D721Med (cell line): Measurements from ENCODE around the gene LRMDA.

Experiments used
- DNase-seq: peaks from one replicate; pipeline ENCODE4 v3.0.0; 2011; ENCODE audit warnings: low spot score; ENCODE audit not compliant: insufficient read length
- FAIRE-seq: peaks from 2 replicates; lab custom pipeline; 2011; peaks lifted over from hg19 to GRCh38; lab: Jason Lieb, UNC
- TF ChIP-seq, protein P1 (sequence below): IDR thresholded peaks from 2 replicates; pipeline ENCODE4 v1.5.1; 2012; ENCODE audit warnings: mild to moderate bottlenecking, control low read depth; ENCODE audit not compliant: insufficient read depth; ENCODE audit errors: missing control alignments

LRMDA gene

DNA sequence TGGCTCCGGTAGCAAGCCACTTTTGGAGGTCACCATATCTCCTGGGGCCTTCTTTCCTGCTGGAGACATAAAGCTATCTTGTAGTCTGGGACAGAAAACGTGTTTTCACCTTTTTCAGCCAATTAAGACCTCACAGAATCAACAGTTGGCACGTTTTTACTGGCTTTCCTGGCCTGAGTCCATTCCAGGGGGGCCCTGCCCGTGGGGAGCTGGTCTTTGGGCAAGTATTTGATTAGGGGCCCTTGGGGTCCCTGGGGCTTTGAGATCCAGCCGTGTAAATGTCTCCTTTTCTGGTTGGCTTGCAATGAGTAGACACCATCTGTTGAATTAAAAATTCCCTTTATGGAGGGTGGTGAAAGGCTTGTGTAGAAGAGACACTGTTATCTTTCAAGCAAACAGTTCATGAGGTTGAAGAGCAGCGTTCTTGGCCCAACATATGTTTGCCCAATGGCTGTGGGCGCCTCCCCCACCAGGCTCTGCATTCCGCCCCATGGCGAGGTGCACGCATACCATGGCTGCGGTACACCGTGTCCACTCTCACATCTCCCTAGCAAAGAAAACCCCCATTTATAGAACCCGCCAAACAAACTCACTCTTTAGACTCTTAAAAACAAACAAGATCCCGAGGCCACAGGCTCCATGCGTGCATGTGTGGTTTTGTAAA is 593.2 kb downstream of the LRMDA start:
- FAIRE-seq = no peak
- DNase-seq = no peak
- TF ChIP-seq, protein P1, sequence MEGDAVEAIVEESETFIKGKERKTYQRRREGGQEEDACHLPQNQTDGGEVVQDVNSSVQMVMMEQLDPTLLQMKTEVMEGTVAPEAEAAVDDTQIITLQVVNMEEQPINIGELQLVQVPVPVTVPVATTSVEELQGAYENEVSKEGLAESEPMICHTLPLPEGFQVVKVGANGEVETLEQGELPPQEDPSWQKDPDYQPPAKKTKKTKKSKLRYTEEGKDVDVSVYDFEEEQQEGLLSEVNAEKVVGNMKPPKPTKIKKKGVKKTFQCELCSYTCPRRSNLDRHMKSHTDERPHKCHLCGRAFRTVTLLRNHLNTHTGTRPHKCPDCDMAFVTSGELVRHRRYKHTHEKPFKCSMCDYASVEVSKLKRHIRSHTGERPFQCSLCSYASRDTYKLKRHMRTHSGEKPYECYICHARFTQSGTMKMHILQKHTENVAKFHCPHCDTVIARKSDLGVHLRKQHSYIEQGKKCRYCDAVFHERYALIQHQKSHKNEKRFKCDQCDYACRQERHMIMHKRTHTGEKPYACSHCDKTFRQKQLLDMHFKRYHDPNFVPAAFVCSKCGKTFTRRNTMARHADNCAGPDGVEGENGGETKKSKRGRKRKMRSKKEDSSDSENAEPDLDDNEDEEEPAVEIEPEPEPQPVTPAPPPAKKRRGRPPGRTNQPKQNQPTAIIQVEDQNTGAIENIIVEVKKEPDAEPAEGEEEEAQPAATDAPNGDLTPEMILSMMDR = no peak

DNA sequence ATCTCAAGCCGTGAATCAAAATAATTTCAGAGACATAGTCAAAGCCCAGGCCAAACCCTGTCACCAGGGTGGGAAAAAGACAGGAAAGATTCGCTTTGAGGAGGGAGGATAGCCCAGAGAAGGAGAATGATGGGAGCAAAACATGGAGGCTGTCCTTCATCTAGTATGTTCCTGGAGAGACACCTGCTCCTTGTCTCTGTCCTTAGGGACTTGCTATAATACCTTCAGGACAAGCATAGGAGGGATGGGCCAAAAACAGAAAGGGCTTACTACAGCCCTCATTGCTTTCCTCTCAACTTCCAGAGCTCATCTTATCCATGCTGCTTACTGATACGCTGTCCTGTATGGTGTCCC is 593.7 kb downstream of the LRMDA start:
- DNase-seq = no peak
- FAIRE-seq = no peak
- TF ChIP-seq, protein P1 = no peak

DNA sequence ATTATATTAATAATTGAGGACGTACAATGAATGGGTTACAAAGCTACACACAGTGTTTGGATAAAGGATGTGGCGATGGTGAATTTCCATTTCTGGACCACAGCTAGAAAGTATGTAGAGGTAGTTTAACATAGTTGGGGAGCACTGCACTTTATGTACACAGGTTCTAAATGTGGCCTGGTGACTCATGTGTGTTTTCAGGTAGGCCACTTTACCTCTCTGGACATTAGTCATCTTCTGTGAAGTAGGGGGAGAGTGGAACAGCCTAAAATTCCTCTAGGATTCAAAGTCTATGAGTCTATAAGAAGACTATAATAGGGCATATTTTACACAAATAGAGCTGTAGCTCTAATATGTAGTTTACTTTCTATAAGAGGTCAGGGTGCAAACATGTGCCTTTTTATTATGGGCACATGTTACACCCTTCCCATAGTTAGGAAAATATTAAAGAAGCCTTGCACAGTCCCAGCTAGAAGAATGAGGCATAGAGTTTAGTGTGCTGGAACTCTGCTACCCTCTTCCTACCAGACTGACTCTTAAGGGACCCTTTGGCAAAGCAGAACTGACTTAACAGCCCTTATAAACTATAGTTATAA is 594.9 kb downstream of the LRMDA start:
- FAIRE-seq = no peak
- no peak for DNase-seq
- TF ChIP-seq, protein P1 = no peak

DNA sequence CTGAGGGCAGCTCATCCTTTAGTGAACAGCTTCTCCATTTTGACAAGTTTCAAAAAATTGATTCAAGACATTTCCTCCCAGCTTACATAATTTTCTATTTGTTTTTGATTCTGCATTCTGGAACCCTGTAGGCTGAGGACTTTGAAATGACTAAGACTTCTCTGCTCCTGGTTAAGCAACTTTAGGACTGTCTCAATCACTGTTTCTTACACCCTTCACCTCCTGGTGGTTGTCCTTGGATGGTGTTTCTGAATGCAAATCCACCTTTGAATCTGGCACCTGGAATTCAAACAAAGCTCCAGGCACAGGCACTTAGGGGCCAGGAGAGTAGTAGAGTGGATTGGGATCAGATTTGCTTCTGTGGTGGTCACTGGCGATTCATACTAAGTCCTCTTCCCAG is 595.5 kb downstream of the LRMDA start:
- no peak for FAIRE-seq
- no peak for DNase-seq
- TF ChIP-seq, protein P1 = no peak

DNA sequence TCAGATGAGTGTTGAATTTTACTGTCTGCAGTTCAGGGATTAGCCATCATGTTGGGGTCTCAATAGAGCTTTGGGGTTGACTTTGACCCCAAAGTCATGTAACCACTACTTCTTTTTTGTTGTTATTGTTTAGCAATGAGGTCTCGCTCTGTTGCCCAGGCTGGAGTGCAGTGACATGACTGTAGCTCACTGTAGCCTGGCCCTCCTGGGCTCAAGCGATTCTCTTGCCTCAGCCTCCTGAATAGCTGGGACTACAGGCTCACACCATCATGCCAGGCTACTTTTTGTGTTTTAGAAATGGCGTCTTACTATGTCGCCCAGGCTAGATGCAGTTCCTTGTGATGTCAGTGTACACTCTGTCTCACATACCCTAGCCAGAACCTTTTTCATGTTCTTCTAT is 598.4 kb downstream of the LRMDA start:
- DNase-seq = no peak
- FAIRE-seq = no peak
- TF ChIP-seq, protein P1 = no peak

DNA sequence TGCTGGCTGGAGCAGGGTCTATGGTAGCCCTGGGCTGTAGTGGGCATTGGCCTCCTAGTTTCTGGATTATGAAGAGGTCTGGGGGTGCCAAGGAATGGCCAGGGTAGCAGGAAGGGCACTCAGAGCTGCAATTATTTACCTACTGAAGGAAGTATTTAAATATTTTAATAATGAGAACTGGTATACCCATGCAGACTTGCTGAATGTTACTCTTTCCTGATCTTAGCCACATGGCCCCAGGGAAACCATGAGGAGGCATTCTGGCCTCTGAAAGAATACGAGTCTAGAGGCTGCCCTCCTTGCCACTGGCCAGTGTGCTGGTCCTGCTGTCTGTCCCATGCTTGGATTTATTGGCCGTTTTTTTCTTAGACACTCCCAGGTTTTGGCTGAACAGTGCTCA is 599.7 kb downstream of the LRMDA start:
- TF ChIP-seq, protein P1 = no peak
- no peak for FAIRE-seq

DNA sequence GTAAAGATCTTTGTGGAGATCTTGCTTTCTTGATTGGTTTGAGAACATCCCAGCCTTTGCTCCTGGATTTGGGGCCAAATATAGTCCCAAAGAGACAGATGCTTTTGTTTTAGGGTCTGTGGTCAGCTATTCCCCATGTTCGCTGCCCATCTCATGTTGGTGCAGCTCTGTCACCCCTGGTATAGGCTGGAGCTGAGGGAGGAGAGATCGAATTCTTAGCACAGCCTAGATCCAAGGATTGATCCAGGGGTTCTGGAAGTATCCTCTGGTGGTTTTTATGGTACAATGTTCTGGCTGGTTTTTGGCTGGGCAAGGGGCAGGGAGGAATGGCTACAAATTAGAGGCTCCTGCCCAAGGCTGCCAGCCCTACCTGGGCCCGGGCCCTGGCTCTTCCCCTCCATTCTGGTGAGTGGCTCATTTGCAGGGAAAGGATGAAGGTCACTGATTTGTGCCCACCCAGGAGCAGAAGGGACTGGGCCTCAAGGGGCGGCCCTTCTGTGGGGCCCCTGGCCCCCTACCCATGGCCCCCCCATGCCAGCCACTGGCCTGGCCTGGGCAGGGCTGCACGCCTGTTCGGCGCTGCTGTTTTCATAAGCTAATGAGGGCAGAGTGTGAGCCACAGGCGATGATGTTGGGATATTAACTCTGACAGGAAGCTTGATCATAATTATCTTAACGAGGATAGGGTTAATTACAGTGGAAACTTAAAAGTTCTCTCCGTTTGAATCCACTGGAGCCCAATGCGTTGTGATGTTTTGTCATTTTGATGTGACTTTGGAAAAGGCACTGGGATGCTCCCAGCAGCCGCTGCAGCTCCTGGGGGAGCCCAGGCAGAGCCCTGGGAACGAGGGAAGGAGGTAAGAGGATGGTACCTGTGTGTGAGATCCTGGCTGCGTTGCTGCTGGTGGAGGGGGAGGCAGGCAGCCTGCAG is 600.6 kb downstream of the LRMDA start:
- FAIRE-seq (no peak), DNase-seq (no peak)
- TF ChIP-seq, protein P1 = no peak

More for the DNA sequence above, 599.7 kb downstream of the LRMDA start:
- DNase-seq = no peak
